Transverse colon (tissue), 4 donors: ENCODE results near the gene FUT7. TPM values are rescaled to one million over a fixed set of nuclear protein-coding genes. Genes with fewer than 3 reads are reported as not detected.
"Not testable (repeated sequence)": the region's sequence is repeated elsewhere in the genome, so short reads cannot be mapped to it uniquely, and the experiment has no call there.

Experiments used
- DNase-seq: peaks from one replicate; pipeline ENCODE4 v3.0.0-alpha.2; 2019
- H3K27ac ChIP-seq, 4 donors: fragments of 200-600 bp; sonication (generic); 2 replicates each; pipeline ENCODE4 v1.5.1; 2016 to 2018; ENCODE audit warnings: inconsistent platforms in 4 of 4
- H3K27me3 ChIP-seq: fragments of 200-600 bp; sonication (generic); 2 replicates; pipeline ENCODE4 v1.5.1; 2017; ENCODE audit warnings: inconsistent platforms
- H3K36me3 ChIP-seq, 4 donors: fragments of 200-600 bp; sonication (generic); 2 replicates each; pipeline ENCODE4 v1.5.1; 2017 to 2019; ENCODE audit warnings: inconsistent platforms in 4 of 4
- H3K4me1 ChIP-seq, 4 donors: fragments of 200-600 bp; sonication (generic); 2 replicates each; pipeline ENCODE4 v1.5.1; 2017 to 2020; ENCODE audit warnings: inconsistent platforms in 4 of 4
- H3K4me3 ChIP-seq, 4 donors: fragments of 200-600 bp; sonication (generic); 1 replicate in 1 of 4; 2 replicates in 3 of 4; pipeline versions ENCODE4 v1.5.1 to v1.6.1; 2017 to 2019; ENCODE audit warnings: inconsistent platforms in 4 of 4
- H3K9me3 ChIP-seq, 2 donors: fragments of 200-600 bp; sonication (generic); 2 replicates each; pipeline ENCODE4 v1.5.1; 2017 to 2019; ENCODE audit warnings: inconsistent platforms in 2 of 2
- CTCF ChIP-seq, 5 experiments: fragments of 200-600 bp in 3 of 5; fragments of 450-650 bp in 2 of 5; sonication (generic) in 3 of 5; IDR thresholded peaks; 1 replicate in 2 of 5; 2 replicates in 3 of 5; pipeline ENCODE4 v1.5.1; 2016 to 2017; ENCODE audit warnings: antibody characterized with exemption in 5 of 5, inconsistent platforms in 3 of 5, mild to moderate bottlenecking in 2 of 5, moderate library complexity in 1 of 5
- EP300 ChIP-seq: sonication (generic); formaldehyde crosslinking; IDR thresholded peaks from one replicate; pipeline ENCODE4 v1.6.1; 2017; ENCODE audit warnings: antibody characterized with exemption, low read depth
- POLR2A ChIP-seq: fragments of 450-650 bp; IDR thresholded peaks from one replicate; pipeline ENCODE4 v1.6.1; 2016; ENCODE audit warnings: antibody characterized with exemption, mild to moderate bottlenecking, moderate library complexity
- POLR2AphosphoS5 ChIP-seq, 3 donors: sonication (generic); formaldehyde crosslinking; IDR thresholded peaks; one replicate each; pipeline ENCODE4 v1.6.1; 2016; ENCODE audit warnings: antibody characterized with exemption in 3 of 3
- WGBS, 2 donors: methylation state at CpG; one replicate each; pipeline ENCODE4 v1.1.5; 2018; ENCODE audit warnings: low coverage in 1 of 2; 5-methylcytosine and 5-hydroxymethylcytosine counted together
- in situ Hi-C, 4 donors: fragments of 200-750 bp; cut with MboI; loops; one replicate each; pipeline versions ENCODE4 v1.15.0 to v1.15.1; 2017; ENCODE audit warnings: low sequenced_read_pairs in 3 of 4, low pct_ligation_motif_present in 1 of 4, low pct_unique_long_range_greater_than_20kb in 1 of 4
- intact Hi-C: fragments of 100-400 bp; cut with DNase I; formaldehyde crosslinking; loops from one replicate; pipeline ENCODE4 v1.15.1; 2023; ENCODE audit warnings: low total_unique reads
- total RNA-seq, 4 donors: library from RNA; depleted of rRNA; stranded (reverse); fragments of >200 nt; gene quantifications; one replicate each; pipeline ENCODE4 v1.1.0, GENCODE V29; 2016

FUT7 gene
- total RNA-seq, 4 donors from 2014 or later: not detected

- no peak for TF ChIP-seq POLR2A
- TF ChIP-seq EP300: no peak
- no peaks in the 10 kb centered on the region for H3K36me3 ChIP-seq
- H3K27me3 ChIP-seq: peaks cover 14% of the 10 kb centered on the region
- in situ Hi-C loops (no loop called here), intact Hi-C loops (no loop called here)
- no peak overlapping the region for H3K4me3 ChIP-seq
- H3K27ac ChIP-seq: no peak overlapping the region
- no peak for DNase-seq
- WGBS, 2 donors: 90% methylated on average over 23 of the region's 23 CpGs; no CpG with 5 or more reads in 1 of the 2 donors
- no peaks in the 10 kb centered on the region for H3K9me3 ChIP-seq
- H3K4me1 ChIP-seq: peaks cover 3 to 20% (median 15%) of the 10 kb centered on the region in 4 donors
Measured at GRCh38 chr9:137065336-137065967, 33.6 kb upstream of the FUT7 start.

GRCh38 chr9:137064880-137065164 is 32.9 kb upstream of the FUT7 start:
- WGBS, 2 donors: 89% methylated on average over 12 of the region's 12 CpGs; no CpG with 5 or more reads in 1 of the 2 donors
- no peak for DNase-seq
- Histone ChIP-seq H3K9me3 (no peaks in the 10 kb centered on the region), H3K27ac (no peak overlapping the region), H3K4me1 (peaks cover 3 to 20% (median 15%) of the 10 kb centered on the region in 4 donors), H3K36me3 (no peaks in the 10 kb centered on the region), H3K4me3 (no peak overlapping the region), H3K27me3 (peaks cover 13% of the 10 kb centered on the region)
- intact Hi-C loops: no loop called here
- in situ Hi-C loops: no loop called here
- TF ChIP-seq EP300: no peak
- no peak for TF ChIP-seq POLR2AphosphoS5 (IDR thresholded peaks at IDR 0.05)
- TF ChIP-seq POLR2A: no peak
- TF ChIP-seq CTCF (IDR thresholded peaks at IDR 0.05): no peak

- WGBS, 2 donors: 46% methylated on average over 46 of the region's 55 CpGs; no CpG with 5 or more reads in 1 of the 2 donors
- H3K9me3 ChIP-seq: no peaks in the 10 kb centered on the region
- peaks cover 8% of the 10 kb centered on the region for H3K27me3 ChIP-seq
- no peak for TF ChIP-seq EP300
- TF ChIP-seq POLR2AphosphoS5 (IDR thresholded peaks at IDR 0.05): no peak
- TF ChIP-seq CTCF (IDR thresholded peaks at IDR 0.05): peak; percentile 97 to 99 (median 98)
- TF ChIP-seq POLR2A: no peak
- no peak overlapping the region for H3K27ac ChIP-seq
- peaks cover 3 to 14% (median 9%) of the 10 kb centered on the region in 4 donors for H3K4me1 ChIP-seq
- no peaks in the 10 kb centered on the region for H3K36me3 ChIP-seq
- in situ Hi-C loops (no loop called here), intact Hi-C loops (no loop called here)
- no peak overlapping the region for H3K4me3 ChIP-seq
- peak; percentile 75 for DNase-seq
Measured at GRCh38 chr9:137064027-137064879, 32.4 kb upstream of the FUT7 start.

GRCh38 chr9:137063311-137064026 is 31.6 kb upstream of the FUT7 start:
- in situ Hi-C loops: no loop called here
- peaks cover 0 to 6% (median 4%) of the 10 kb centered on the region in 4 donors for H3K4me1 ChIP-seq
- WGBS, 2 donors: 81% methylated on average over 25 of the region's 26 CpGs; no CpG with 5 or more reads in 1 of the 2 donors
- no peak for DNase-seq
- H3K27ac ChIP-seq: no peak overlapping the region
- intact Hi-C loops: no loop called here
- H3K27me3 ChIP-seq: no peaks in the 10 kb centered on the region
- no peaks in the 10 kb centered on the region for H3K36me3 ChIP-seq
- H3K9me3 ChIP-seq: no peaks in the 10 kb centered on the region
- H3K4me3 ChIP-seq: no peak overlapping the region
- TF ChIP-seq EP300 (no peak), POLR2A (no peak), POLR2AphosphoS5 (IDR thresholded peaks at IDR 0.05) (no peak), CTCF (IDR thresholded peaks at IDR 0.05) (no peak)

- H3K27ac ChIP-seq, H3K27me3 ChIP-seq, H3K9me3 ChIP-seq, intact Hi-C loops, H3K36me3 ChIP-seq, in situ Hi-C loops, DNase-seq, H3K4me3 ChIP-seq: not testable (repeated sequence)
- 87% methylated on average over 8 of the region's 9 CpGs; no CpG with 5 or more reads in 1 of the 2 donors for WGBS, 2 donors
- peaks cover 0 to 12% (median 3%) of the 10 kb centered on the region in 4 donors for H3K4me1 ChIP-seq
Measured at GRCh38 chr9:137062798-137063197, 30.9 kb upstream of the FUT7 start.
